ENCODE measurements around the gene EXOSC5.
"Not testable (repeated sequence)": the region's sequence is repeated elsewhere in the genome, so short reads cannot be mapped to it uniquely, and the experiment has no call there.

The EXOSC5 gene

DNA sequence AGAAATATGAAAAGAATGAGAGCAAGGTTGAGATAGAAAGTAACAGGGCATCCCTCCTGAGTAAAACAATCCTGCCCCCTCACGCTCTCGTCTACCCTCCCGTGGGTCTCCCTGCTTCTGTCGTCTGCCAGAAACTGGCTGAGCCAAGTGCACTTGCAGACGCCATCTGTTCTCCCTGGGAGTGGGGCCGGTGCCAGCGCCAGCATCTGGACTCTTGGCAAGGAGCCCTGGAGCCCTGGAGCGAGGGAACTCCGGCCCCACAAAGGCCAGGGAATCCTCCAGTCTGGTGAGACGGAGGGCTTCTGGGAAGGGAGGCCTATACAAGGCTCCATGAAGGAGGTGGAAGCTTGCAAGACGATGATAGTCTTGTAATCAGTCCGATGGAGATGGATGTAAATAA lies 23.2 kb downstream of the EXOSC5 start:
- Histone ChIP-seq H3K9me3 (ENCODE audit: insufficient read depth, low read depth, low read length) (no peaks in the 10 kb centered on the region), H3K36me3 (ENCODE audit: insufficient read depth, low read depth, low read length) (no peaks in the 10 kb centered on the region), H3K27me3 (ENCODE audit: insufficient read depth, low read length) (peaks cover 10% of the 10 kb centered on the region; the same call in 1 of the 2 replicates), H3K4me3 (ENCODE audit: low read length) (no peak overlapping the region), H3K4me1 (ENCODE audit: insufficient read depth, low read length) (peaks cover 5% of the 10 kb centered on the region), H3K27ac (ENCODE audit: low read length) (no peak overlapping the region), H3K9ac (ENCODE audit: low read depth, low read length) (no peak overlapping the region)

- Histone ChIP-seq H3K4me1 (ENCODE audit: insufficient read depth, low read length) (no peaks in the 10 kb centered on the region), H3K27me3 (ENCODE audit: insufficient read depth, low read length) (peaks cover 9% of the 10 kb centered on the region; the same call in 1 of the 2 replicates), H3K9me3 (ENCODE audit: insufficient read depth, low read depth, low read length) (no peaks in the 10 kb centered on the region), H3K4me3 (ENCODE audit: low read length) (no peak overlapping the region), H3K9ac (ENCODE audit: low read depth, low read length) (no peak overlapping the region), H3K36me3 (ENCODE audit: insufficient read depth, low read depth, low read length) (no peaks in the 10 kb centered on the region), H3K27ac (ENCODE audit: low read length) (no peak overlapping the region)
These were observed 24.7 kb downstream of the EXOSC5 start for GRCh38 chr19:41372501-41372900.

GRCh38 chr19:41371541-41371940 lies 25.6 kb downstream of the EXOSC5 start:
- Histone ChIP-seq H3K4me3 (ENCODE audit: low read length) (no peak overlapping the region), H3K9ac (ENCODE audit: low read depth, low read length) (no peak overlapping the region), H3K4me1 (ENCODE audit: insufficient read depth, low read length) (no peaks in the 10 kb centered on the region), H3K27me3 (ENCODE audit: insufficient read depth, low read length) (no peaks in the 10 kb centered on the region; the same call in 1 of the 2 replicates), H3K36me3 (ENCODE audit: insufficient read depth, low read depth, low read length) (no peaks in the 10 kb centered on the region), H3K9me3 (ENCODE audit: insufficient read depth, low read depth, low read length) (no peaks in the 10 kb centered on the region), H3K27ac (ENCODE audit: low read length) (no peak overlapping the region)

DNA sequence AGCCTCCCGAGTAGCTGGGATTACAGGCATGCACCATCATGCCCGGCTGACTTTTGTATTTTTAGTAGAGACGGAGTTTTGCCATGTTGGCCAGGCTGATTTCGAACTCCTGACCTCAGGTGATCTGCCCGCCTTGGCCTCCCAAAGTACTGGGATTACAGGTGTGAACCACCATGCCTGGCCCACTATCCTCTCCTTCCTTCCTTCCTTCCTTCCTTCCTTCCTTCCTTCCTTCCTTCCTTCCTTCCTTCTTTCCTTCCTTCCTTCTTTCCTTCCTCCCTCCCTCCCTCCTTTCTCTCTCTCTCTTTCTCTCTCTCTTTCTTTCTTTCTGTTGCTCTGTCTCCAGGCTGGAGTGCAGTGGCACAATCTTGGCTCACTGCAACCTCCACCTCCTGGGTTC lies 26.0 kb downstream of the EXOSC5 start:
- not testable (repeated sequence) for H3K27ac ChIP-seq (ENCODE audit: low read length); H3K9ac ChIP-seq (ENCODE audit: low read depth, low read length); H3K27me3 ChIP-seq (ENCODE audit: insufficient read depth, low read length); H3K9me3 ChIP-seq (ENCODE audit: insufficient read depth, low read depth, low read length); H3K4me3 ChIP-seq (ENCODE audit: low read length); H3K4me1 ChIP-seq (ENCODE audit: insufficient read depth, low read length); H3K36me3 ChIP-seq (ENCODE audit: insufficient read depth, low read depth, low read length)

- Histone ChIP-seq H3K4me1 (ENCODE audit: insufficient read depth, low read length) (peaks cover under 1% of the 10 kb centered on the region; the same call in 1 of the 2 replicates), H3K36me3 (ENCODE audit: insufficient read depth, low read depth, low read length) (no peaks in the 10 kb centered on the region), H3K9me3 (ENCODE audit: insufficient read depth, low read depth, low read length) (no peaks in the 10 kb centered on the region), H3K27ac (ENCODE audit: low read length) (no peak overlapping the region), H3K9ac (ENCODE audit: low read depth, low read length) (no peak overlapping the region), H3K4me3 (ENCODE audit: low read length) (no peak overlapping the region), H3K27me3 (ENCODE audit: insufficient read depth, low read length) (no peaks in the 10 kb centered on the region)
These were observed 27.4 kb downstream of the EXOSC5 start for GRCh38 chr19:41369769-41370168.

DNA sequence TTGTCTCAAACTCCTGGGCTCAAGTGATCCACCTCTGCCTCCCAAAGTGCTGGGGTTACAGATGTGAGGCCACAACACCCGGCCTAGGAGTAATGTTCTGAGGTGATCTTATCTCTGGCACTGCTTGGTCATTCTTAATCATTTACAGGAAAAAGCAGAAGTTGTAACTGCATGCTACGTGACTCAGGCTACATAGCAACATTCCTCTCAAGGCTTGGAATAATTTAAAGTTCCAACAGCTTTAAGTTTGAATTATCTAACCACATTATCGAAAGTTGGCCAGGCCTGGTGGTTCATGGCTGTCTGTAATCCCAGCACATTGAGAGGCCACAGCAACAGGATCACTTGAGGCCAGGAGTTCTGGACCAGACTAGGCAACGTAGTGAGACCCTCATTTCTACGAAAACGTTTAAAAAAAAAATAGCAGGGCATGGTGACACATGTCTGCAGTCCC lies 29.3 kb downstream of the EXOSC5 start:
- peaks cover 4% of the 10 kb centered on the region; the same call in 1 of the 2 replicates for H3K4me1 ChIP-seq (ENCODE audit: insufficient read depth, low read length)

GRCh38 chr19:41366089-41366488 lies 31.1 kb downstream of the EXOSC5 start:
- no peaks in the 10 kb centered on the region for H3K36me3 ChIP-seq (ENCODE audit: insufficient read depth, low read depth, low read length)
- no peak overlapping the region for H3K27ac ChIP-seq (ENCODE audit: low read length)
- H3K4me1 ChIP-seq (ENCODE audit: insufficient read depth, low read length), result peaks cover 4% of the 10 kb centered on the region; the same call in 1 of the 2 replicates
- H3K9me3 ChIP-seq (ENCODE audit: insufficient read depth, low read depth, low read length), result no peaks in the 10 kb centered on the region
- no peak overlapping the region for H3K9ac ChIP-seq (ENCODE audit: low read depth, low read length)
- H3K4me3 ChIP-seq (ENCODE audit: low read length), result no peak overlapping the region
- H3K27me3 ChIP-seq (ENCODE audit: insufficient read depth, low read length), result no peaks in the 10 kb centered on the region

More for the DNA sequence above, 29.3 kb downstream of the EXOSC5 start:
- no peaks in the 10 kb centered on the region for H3K9me3 ChIP-seq (ENCODE audit: insufficient read depth, low read depth, low read length)
- no peak overlapping the region for H3K9ac ChIP-seq (ENCODE audit: low read depth, low read length)
- H3K27me3 ChIP-seq (ENCODE audit: insufficient read depth, low read length), result no peaks in the 10 kb centered on the region
- no peak overlapping the region for H3K27ac ChIP-seq (ENCODE audit: low read length)
- no peaks in the 10 kb centered on the region for H3K36me3 ChIP-seq (ENCODE audit: insufficient read depth, low read depth, low read length)
- no peak overlapping the region for H3K4me3 ChIP-seq (ENCODE audit: low read length)

DNA sequence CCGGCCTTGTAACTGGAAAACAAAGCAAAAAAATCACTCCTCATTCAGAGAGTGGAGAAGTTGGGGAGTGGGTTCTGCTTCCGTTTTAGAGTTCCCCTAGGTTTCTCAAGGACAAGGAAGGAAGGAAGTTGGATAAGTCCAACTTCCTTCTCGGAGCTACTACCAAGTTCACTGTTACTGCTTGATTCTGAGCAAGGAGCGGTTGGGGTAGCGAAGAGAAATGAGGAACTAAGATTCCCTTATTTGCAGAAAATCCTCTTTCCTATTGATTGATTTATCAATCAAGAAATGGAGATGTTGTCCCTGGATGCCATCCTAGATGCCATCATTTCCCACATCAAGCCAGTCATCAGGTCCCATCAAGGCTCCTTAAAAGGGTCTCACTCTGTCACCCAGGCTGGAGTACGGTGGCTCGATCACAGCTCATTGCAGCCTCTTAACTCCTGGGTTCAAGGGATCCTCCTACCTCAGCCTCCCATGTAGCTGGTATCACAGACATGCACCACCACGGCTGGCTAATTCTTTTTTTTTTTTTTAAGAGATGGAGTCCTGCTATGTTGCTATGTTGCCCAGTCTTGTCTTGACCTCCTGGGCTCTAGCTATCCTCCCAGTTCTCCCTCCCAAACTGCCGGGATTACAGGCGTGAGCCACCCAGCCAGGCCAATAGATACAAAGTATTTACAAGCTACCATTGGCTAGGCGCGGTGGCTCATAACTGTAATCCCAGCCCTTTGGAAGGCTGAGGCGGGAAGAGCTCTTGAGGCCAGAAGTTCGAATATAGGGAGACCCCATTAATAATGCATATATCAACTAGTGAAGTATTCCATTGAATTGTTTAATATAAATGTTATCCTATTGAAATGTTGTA lies 32.4 kb downstream of the EXOSC5 start:
- Histone ChIP-seq H3K36me3 (ENCODE audit: insufficient read depth, low read depth, low read length) (no peaks in the 10 kb centered on the region), H3K4me1 (ENCODE audit: insufficient read depth, low read length) (peaks cover 4% of the 10 kb centered on the region; the same call in 1 of the 2 replicates), H3K4me3 (ENCODE audit: low read length) (peak overlapping the region; percentile 82), H3K27me3 (ENCODE audit: insufficient read depth, low read length) (no peaks in the 10 kb centered on the region), H3K9me3 (ENCODE audit: insufficient read depth, low read depth, low read length) (no peaks in the 10 kb centered on the region), H3K9ac (ENCODE audit: low read depth, low read length) (peak overlapping the region; percentile 85), H3K27ac (ENCODE audit: low read length) (peak overlapping the region; percentile 87)

DNA sequence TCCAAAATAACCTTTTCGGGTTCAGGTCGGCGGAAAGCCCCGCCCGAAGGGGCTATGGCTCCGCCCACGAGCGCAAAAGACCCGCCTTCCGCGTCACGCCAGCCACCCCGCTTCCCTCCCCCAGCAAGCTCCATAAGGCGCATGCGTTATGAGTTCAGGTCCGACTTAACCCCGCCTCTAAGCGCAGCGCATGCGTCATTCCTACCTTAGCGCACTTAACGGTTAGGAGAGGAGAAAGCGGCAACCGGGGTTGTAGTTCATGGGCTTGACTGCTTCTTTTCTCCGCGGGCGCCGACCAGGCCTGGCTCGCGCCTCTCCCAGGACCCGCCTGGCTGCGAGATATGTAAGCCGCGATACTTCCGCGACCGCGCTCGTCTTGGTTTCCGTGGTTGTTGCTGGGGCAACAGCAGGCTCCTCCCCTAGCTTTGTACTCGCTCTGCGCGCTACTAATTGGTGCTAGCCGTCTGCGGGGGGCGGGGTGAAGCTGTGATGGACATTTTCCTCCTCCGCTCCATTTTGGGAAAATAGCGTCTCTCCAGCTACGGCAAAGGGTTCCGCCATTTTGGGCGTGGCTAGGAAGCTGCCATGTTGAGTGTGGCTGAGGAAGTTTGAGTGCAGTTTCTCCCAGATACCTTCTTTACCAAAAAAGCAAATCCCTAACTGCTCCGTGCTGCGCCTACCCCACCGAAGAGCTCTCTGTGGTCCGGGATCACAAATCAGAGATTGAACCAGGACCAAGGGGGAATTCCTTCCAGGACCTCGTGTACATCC lies 33.2 kb downstream of the EXOSC5 start, which contains the start of gene B9D2:
Gene B9D2 (minus strand): TSS at position 397 of the 771 bp plus-strand sequence. CDS start 630 bp downstream, outside the sequence.
- Histone ChIP-seq H3K4me3 (ENCODE audit: low read length) (peak within 1 kb of the TSS; percentile 82), H3K27me3 (ENCODE audit: insufficient read depth, low read length) (no peaks in the 10 kb centered on the region), H3K9ac (ENCODE audit: low read depth, low read length) (peak within 1 kb of the TSS; percentile 85), H3K27ac (ENCODE audit: low read length) (peak within 1 kb of the TSS; percentile 87), H3K9me3 (ENCODE audit: insufficient read depth, low read depth, low read length) (no peaks in the 10 kb centered on the region), H3K36me3 (ENCODE audit: insufficient read depth, low read depth, low read length) (no peaks in the 10 kb centered on the region), H3K4me1 (ENCODE audit: insufficient read depth, low read length) (peaks cover 4% of the 10 kb centered on the region; the same call in 1 of the 2 replicates)

DNA sequence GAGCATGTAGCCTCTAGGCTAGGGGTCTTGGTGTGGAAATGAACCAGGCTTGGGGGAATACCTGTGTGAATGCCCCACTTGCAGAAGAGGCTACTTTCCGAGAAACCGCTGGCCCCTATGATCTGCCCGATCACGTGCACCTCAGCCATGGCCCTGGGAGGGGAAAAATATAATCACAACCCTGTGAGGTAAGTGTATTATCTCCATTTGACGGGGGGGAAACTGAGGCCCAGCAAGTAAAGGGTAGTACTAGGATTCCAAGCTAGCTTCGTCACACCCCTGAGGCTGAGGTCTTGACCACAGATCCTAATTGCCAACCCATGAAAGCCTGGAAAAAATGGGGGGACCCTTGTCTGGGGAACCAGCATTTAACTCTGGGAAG lies 33.8 kb downstream of the EXOSC5 start:
- H3K4me1 ChIP-seq (ENCODE audit: insufficient read depth, low read length), result peaks cover 4% of the 10 kb centered on the region; the same call in 1 of the 2 replicates
- peak overlapping the region; percentile 82 for H3K4me3 ChIP-seq (ENCODE audit: low read length)
- peak overlapping the region; percentile 85; the same call in 1 of the 2 replicates for H3K9ac ChIP-seq (ENCODE audit: low read depth, low read length)
- H3K36me3 ChIP-seq (ENCODE audit: insufficient read depth, low read depth, low read length), result no peaks in the 10 kb centered on the region
- H3K27ac ChIP-seq (ENCODE audit: low read length), result no peak overlapping the region
- H3K27me3 ChIP-seq (ENCODE audit: insufficient read depth, low read length), result no peaks in the 10 kb centered on the region
- H3K9me3 ChIP-seq (ENCODE audit: insufficient read depth, low read depth, low read length), result no peaks in the 10 kb centered on the region

- H3K4me1 ChIP-seq (ENCODE audit: insufficient read depth, low read length), result peaks cover 4% of the 10 kb centered on the region; the same call in 1 of the 2 replicates
- no peak overlapping the region for H3K27ac ChIP-seq (ENCODE audit: low read length)
- no peaks in the 10 kb centered on the region for H3K36me3 ChIP-seq (ENCODE audit: insufficient read depth, low read depth, low read length)
- no peaks in the 10 kb centered on the region for H3K9me3 ChIP-seq (ENCODE audit: insufficient read depth, low read depth, low read length)
- no peak overlapping the region for H3K9ac ChIP-seq (ENCODE audit: low read depth, low read length)
- H3K4me3 ChIP-seq (ENCODE audit: low read length), result no peak overlapping the region
- no peaks in the 10 kb centered on the region for H3K27me3 ChIP-seq (ENCODE audit: insufficient read depth, low read length)
These were observed 34.9 kb downstream of the EXOSC5 start for GRCh38 chr19:41362143-41362847.

All from iPS-20b (cell line).